Suprapubic skin (tissue), 4 donors: ENCODE measurements around the gene PHEX. TPM values are rescaled to one million over a fixed set of nuclear protein-coding genes. Genes with fewer than 3 reads are reported as not detected.

Experiments
- DNase-seq, 2 donors: peaks; one replicate each; pipeline ENCODE4 v3.0.0-alpha.2; 2019; ENCODE audit warnings: low spot score in 2 of 2
- H3K27ac ChIP-seq: fragments of 200-600 bp; sonication (generic); one replicate; pipeline ENCODE4 v1.5.1; 2019
- H3K27me3 ChIP-seq: fragments of 200-600 bp; sonication (generic); one replicate; pipeline ENCODE4 v1.5.1; 2019
- H3K36me3 ChIP-seq: fragments of 200-600 bp; sonication (generic); one replicate; pipeline ENCODE4 v1.5.1; 2019
- H3K4me1 ChIP-seq: fragments of 200-600 bp; sonication (generic); one replicate; pipeline ENCODE4 v1.5.1; 2019
- H3K4me3 ChIP-seq: fragments of 200-600 bp; sonication (generic); one replicate; pipeline ENCODE4 v1.5.1; 2019; ENCODE audit warnings: mild to moderate bottlenecking
- H3K9me3 ChIP-seq: fragments of 200-600 bp; sonication (generic); one replicate; pipeline ENCODE4 v1.5.1; 2019
- EP300 ChIP-seq: sonication (generic); formaldehyde crosslinking; IDR thresholded peaks from one replicate; pipeline ENCODE4 v1.6.1; 2017; ENCODE audit warnings: antibody characterized with exemption
- POLR2A ChIP-seq, 2 donors: fragments of 450-650 bp; IDR thresholded peaks; one replicate each; pipeline ENCODE4 v1.6.1; 2017; ENCODE audit warnings: antibody characterized with exemption in 2 of 2, mild to moderate bottlenecking in 2 of 2, moderate library complexity in 2 of 2
- POLR2AphosphoS5 ChIP-seq, 3 donors: sonication (generic); formaldehyde crosslinking; IDR thresholded peaks; one replicate each; pipeline ENCODE4 v1.6.1; 2017; ENCODE audit warnings: antibody characterized with exemption in 3 of 3
- WGBS: methylation state at CpG from one replicate; pipeline ENCODE4 v1.1.5; 2018; 5-methylcytosine and 5-hydroxymethylcytosine counted together
- total RNA-seq, 4 donors: library from RNA; depleted of rRNA; stranded (reverse); fragments of >200 nt; gene quantifications; one replicate each; pipeline ENCODE4 v1.1.0, GENCODE V29; 2016
- TF ChIP-seq, protein P1 (sequence below), 2 donors: fragments of 200-600 bp in 1 of 2; fragments of 450-650 bp in 1 of 2; sonication (generic) in 1 of 2; IDR thresholded peaks; one replicate each; pipeline ENCODE4 v1.5.1; 2016 to 2019; ENCODE audit warnings: antibody characterized with exemption in 2 of 2, mild to moderate bottlenecking in 1 of 2, moderate library complexity in 1 of 2

The PHEX gene
- total RNA-seq, 4 donors from 2014 or later = 0.21 to 0.32 (median 0.30) TPM; not detected in 1

GRCh38 chrX:22171287-22172060 lies 139.3 kb downstream of the PHEX start:
- no peak for DNase-seq
- no peaks in the 10 kb centered on the region for H3K27me3 ChIP-seq
- TF ChIP-seq POLR2A (IDR thresholded peaks at IDR 0.05) = no peak
- TF ChIP-seq POLR2AphosphoS5 (IDR thresholded peaks at IDR 0.05) = no peak
- TF ChIP-seq, protein P1, sequence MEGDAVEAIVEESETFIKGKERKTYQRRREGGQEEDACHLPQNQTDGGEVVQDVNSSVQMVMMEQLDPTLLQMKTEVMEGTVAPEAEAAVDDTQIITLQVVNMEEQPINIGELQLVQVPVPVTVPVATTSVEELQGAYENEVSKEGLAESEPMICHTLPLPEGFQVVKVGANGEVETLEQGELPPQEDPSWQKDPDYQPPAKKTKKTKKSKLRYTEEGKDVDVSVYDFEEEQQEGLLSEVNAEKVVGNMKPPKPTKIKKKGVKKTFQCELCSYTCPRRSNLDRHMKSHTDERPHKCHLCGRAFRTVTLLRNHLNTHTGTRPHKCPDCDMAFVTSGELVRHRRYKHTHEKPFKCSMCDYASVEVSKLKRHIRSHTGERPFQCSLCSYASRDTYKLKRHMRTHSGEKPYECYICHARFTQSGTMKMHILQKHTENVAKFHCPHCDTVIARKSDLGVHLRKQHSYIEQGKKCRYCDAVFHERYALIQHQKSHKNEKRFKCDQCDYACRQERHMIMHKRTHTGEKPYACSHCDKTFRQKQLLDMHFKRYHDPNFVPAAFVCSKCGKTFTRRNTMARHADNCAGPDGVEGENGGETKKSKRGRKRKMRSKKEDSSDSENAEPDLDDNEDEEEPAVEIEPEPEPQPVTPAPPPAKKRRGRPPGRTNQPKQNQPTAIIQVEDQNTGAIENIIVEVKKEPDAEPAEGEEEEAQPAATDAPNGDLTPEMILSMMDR (IDR thresholded peaks at IDR 0.05) = no peak
- no peak for TF ChIP-seq EP300
- H3K27ac ChIP-seq = no peak overlapping the region
- no peak overlapping the region for H3K4me3 ChIP-seq
- H3K9me3 ChIP-seq = no peaks in the 10 kb centered on the region
- no peaks in the 10 kb centered on the region for H3K4me1 ChIP-seq
- no peaks in the 10 kb centered on the region for H3K36me3 ChIP-seq
- 56% methylated on average over 7 of the region's 7 CpGs for WGBS

DNA sequence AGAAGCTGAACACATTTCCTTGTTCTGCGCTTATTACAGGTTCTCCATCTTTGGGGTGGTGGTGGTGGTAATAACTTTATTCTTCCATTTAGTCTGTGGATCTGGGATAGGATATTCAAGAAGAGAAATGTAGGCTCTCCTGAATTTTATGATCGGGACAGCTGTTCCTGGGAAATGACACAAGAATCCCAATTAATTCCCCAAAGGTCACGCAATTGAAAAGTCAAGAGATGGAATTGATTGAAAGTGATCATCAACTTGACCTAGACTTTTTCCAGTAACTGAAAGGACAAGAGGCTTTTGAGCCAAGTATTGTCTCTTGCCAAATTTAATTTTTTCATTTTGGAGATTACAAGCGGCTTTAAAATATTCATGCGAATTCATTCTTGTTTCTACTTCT lies 141.8 kb downstream of the PHEX start:
- Histone ChIP-seq H3K4me3 (no peak overlapping the region), H3K27ac (no peak overlapping the region), H3K36me3 (no peaks in the 10 kb centered on the region), H3K27me3 (no peaks in the 10 kb centered on the region), H3K9me3 (no peaks in the 10 kb centered on the region), H3K4me1 (no peaks in the 10 kb centered on the region)
- WGBS = 82% methylated on average over 5 of the region's 5 CpGs
- no peak for DNase-seq
- TF ChIP-seq POLR2A (IDR thresholded peaks at IDR 0.05) (no peak), EP300 (no peak), POLR2AphosphoS5 (IDR thresholded peaks at IDR 0.05) (no peak)
- TF ChIP-seq, protein P1 (IDR thresholded peaks at IDR 0.05) = no peak

DNA sequence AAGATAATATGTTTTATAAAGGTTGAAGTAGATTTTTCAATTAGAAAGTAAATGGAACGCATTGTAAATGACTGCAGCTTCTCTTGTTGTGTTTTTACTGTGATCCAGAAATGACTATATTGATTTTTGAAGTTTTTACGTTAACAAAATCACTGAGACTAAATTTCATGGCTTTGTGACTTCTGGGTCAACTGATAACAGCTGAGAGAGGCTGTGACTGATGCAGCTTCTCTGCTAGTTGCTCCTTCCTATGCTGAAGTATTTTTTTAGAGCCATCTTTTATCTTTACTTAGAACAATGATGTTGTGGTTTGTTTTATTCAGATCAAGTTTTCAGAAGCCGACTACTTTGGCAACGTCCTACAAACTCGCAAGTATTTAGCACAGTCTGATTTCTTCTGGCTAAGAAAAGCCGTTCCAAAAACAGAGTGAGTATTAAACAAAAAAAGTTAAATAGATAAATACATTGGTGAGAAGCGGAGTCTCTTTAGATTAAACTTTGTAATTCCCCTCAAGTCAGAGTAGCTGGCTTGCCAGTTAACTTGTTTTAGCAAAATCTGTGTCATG lies 145.9 kb downstream of the PHEX start:
- Histone ChIP-seq H3K4me3 (no peak overlapping the region), H3K36me3 (no peaks in the 10 kb centered on the region), H3K27me3 (no peaks in the 10 kb centered on the region), H3K27ac (no peak overlapping the region), H3K9me3 (no peaks in the 10 kb centered on the region), H3K4me1 (no peaks in the 10 kb centered on the region)
- no peak for DNase-seq
- WGBS = 53% methylated on average over 7 of the region's 7 CpGs
- TF ChIP-seq, protein P1 (IDR thresholded peaks at IDR 0.05) = no peak
- TF ChIP-seq EP300 = no peak

GRCh38 chrX:22184096-22184495 lies 152.0 kb downstream of the PHEX start:
- TF ChIP-seq EP300 (no peak), POLR2A (IDR thresholded peaks at IDR 0.05) (no peak), POLR2AphosphoS5 (IDR thresholded peaks at IDR 0.05) (no peak)
- TF ChIP-seq, protein P1 (IDR thresholded peaks at IDR 0.05) = no peak
- H3K9me3 ChIP-seq = no peaks in the 10 kb centered on the region
- H3K36me3 ChIP-seq = no peaks in the 10 kb centered on the region
- no peaks in the 10 kb centered on the region for H3K27me3 ChIP-seq
- WGBS = 53% methylated on average over 2 of the region's 2 CpGs
- H3K27ac ChIP-seq = no peak overlapping the region
- DNase-seq = no peak
- no peak overlapping the region for H3K4me3 ChIP-seq
- no peaks in the 10 kb centered on the region for H3K4me1 ChIP-seq

DNA sequence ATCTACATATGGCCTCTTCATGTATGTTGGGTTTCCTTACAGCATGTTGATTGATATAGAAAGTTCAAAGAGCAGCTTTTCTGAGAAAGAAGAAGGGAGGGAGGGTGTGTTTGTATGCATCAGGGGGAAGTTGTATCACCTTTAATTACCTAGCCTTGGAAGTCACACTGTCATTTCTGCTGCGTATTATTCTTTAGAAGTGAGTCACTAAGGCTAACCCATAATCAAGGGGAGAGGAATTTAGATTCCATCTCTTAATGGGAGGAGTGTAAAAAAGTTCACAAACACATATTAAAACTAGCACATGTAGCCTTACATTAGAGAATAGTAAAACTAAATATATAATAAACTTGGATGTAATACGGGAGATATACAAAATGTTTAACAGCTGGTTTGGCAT lies 154.0 kb downstream of the PHEX start:
- DNase-seq = no peak
- no peak overlapping the region for H3K4me3 ChIP-seq
- no peaks in the 10 kb centered on the region for H3K4me1 ChIP-seq
- no peaks in the 10 kb centered on the region for H3K9me3 ChIP-seq
- H3K27ac ChIP-seq = no peak overlapping the region
- no peaks in the 10 kb centered on the region for H3K36me3 ChIP-seq
- WGBS = 74% methylated on average over 2 of the region's 2 CpGs
- H3K27me3 ChIP-seq = no peaks in the 10 kb centered on the region
- no peak for TF ChIP-seq EP300
- TF ChIP-seq, protein P1 (IDR thresholded peaks at IDR 0.05) = no peak
- no peak for TF ChIP-seq POLR2AphosphoS5 (IDR thresholded peaks at IDR 0.05)
- no peak for TF ChIP-seq POLR2A (IDR thresholded peaks at IDR 0.05)
